Subcutaneous adipose tissue (tissue), 4 donors: Measurements from ENCODE around the gene JAM2. TPM values are rescaled to one million over a fixed set of nuclear protein-coding genes. Genes with fewer than 3 reads are reported as not detected.

Source experiments
- CTCF ChIP-seq: fragments of 450-650 bp; IDR thresholded peaks from one replicate; pipeline ENCODE4 v1.5.1; 2016; ENCODE audit warnings: low read depth, mild to moderate bottlenecking, control low read depth, antibody characterized with exemption, moderate library complexity
- total RNA-seq, 4 donors: library from RNA; depleted of rRNA; stranded (reverse); fragments of >200 nt; gene quantifications; one replicate each; pipeline ENCODE4 v1.1.0, GENCODE V29; 2016

JAM2 gene
- total RNA-seq, 4 donors from 2014 or later, result 4.4 to 21.1 (median 15.5) TPM

GRCh38 chr21:25649146-25649545, 10.1 kb downstream of the JAM2 start:
- no peak for TF ChIP-seq CTCF

GRCh38 chr21:25656412-25656811, 17.4 kb downstream of the JAM2 start:
- TF ChIP-seq CTCF, result no peak

GRCh38 chr21:25657140-25657539, 18.1 kb downstream of the JAM2 start:
- TF ChIP-seq CTCF, result no peak

- TF ChIP-seq CTCF, result no peak
Observed at GRCh38 chr21:25658427-25659035, 19.5 kb downstream of the JAM2 start.

GRCh38 chr21:25660233-25660632, 21.2 kb downstream of the JAM2 start:
- no peak for TF ChIP-seq CTCF

GRCh38 chr21:25664491-25664931, 25.5 kb downstream of the JAM2 start:
- no peak for TF ChIP-seq CTCF

- no peak for TF ChIP-seq CTCF
Observed at GRCh38 chr21:25670726-25671125, 31.7 kb downstream of the JAM2 start.
